LNCAP (cell line): Measurements from ENCODE around the gene GABARAP.

ENCODE experiments used
- TF ChIP-seq, protein P1 (sequence below): fragments of 450-650 bp; IDR thresholded peaks from 2 replicates; pipeline ENCODE4 v1.5.1; 2017; ENCODE audit warnings: mild to moderate bottlenecking

Gene GABARAP

DNA sequence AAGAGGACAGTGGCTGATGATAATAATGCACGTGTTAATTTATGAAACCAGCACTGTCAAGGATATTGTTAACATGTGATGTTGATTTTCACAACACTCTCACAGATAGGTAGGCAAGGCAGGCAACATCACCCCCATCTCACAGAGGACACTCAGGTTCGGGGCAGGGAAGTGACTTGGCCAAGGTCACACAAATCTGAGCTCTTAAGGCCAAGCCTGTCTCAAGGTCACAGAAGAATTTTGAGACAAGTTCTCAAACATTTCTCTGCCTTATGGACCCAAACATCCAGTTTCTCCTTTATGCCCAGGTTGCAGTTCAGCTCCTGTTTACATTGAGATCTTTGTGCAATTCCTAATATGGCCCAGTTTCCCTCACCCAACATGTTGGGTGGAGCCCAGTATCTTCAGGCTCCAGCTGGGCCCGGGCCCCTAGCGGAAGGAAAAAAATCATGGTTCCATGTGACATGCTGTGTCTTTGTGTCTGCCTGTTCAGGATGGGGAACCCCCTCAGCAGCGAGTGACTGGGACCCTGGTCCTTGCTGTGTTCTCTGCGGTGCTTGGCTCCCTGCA is 40.6 kb upstream of the GABARAP start:
- TF ChIP-seq, protein P1, sequence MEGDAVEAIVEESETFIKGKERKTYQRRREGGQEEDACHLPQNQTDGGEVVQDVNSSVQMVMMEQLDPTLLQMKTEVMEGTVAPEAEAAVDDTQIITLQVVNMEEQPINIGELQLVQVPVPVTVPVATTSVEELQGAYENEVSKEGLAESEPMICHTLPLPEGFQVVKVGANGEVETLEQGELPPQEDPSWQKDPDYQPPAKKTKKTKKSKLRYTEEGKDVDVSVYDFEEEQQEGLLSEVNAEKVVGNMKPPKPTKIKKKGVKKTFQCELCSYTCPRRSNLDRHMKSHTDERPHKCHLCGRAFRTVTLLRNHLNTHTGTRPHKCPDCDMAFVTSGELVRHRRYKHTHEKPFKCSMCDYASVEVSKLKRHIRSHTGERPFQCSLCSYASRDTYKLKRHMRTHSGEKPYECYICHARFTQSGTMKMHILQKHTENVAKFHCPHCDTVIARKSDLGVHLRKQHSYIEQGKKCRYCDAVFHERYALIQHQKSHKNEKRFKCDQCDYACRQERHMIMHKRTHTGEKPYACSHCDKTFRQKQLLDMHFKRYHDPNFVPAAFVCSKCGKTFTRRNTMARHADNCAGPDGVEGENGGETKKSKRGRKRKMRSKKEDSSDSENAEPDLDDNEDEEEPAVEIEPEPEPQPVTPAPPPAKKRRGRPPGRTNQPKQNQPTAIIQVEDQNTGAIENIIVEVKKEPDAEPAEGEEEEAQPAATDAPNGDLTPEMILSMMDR = no peak

- TF ChIP-seq, protein P1 = no peak
Measured at GRCh38 chr17:7281953-7282751, 39.9 kb upstream of the GABARAP start.

- TF ChIP-seq, protein P1 = no peak
Measured at GRCh38 chr17:7281074-7281952, 39.1 kb upstream of the GABARAP start, which contains the start of gene SLC2A4. TSS of gene SLC2A4 (plus strand) at chr17:7281718. CDS start at chr17:7281935, 217 bp downstream.

- TF ChIP-seq, protein P1 = peak; percentile 94
Measured at GRCh38 chr17:7280519-7281073, 38.3 kb upstream of the GABARAP start.

GRCh38 chr17:7279448-7279847 is 37.2 kb upstream of the GABARAP start:
- TF ChIP-seq, protein P1 = no peak

DNA sequence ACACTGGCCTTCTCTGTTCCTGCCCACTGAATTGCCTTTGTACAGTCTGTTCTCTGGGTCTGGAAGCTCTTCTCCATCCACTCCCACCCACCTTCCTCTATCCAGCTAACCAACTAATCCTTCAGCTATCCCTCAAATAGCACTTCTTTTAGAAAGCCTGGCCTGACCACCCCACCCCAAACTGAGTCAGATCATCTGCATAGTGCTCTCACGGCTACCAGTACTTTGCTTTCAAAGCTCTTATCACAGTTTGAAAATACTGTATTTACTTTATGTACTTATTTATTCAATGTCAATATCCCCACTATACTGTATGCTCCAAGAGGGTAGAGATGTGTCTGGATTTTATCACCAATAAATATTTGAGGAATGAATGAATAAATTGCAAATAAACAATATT is 24.5 kb upstream of the GABARAP start:
- TF ChIP-seq, protein P1 = no peak

DNA sequence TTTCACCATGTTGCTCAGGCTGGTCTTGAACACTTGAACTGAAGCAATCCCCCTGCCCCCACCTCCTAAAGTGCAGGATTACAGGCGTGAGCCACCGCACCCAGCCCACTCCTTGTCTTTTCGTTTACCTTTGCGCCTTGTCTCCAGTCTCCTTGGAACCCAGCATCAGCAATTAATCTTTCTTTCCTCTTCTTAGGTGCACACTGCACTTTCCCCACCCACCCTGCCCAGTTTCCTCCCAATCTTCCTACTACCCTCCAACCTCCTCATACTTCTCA is 21.5 kb upstream of the GABARAP start:
- TF ChIP-seq, protein P1 = no peak
